ENCODE measurements around the gene CTTNBP2. TPM values are rescaled to one million over a fixed set of nuclear protein-coding genes. Genes with fewer than 3 reads are reported as not detected.

CTTNBP2 gene
- total RNA-seq, 6 experiments from 2014 or later, result not detected

GRCh38 chr7:117841611-117842010, 31.6 kb downstream of the CTTNBP2 start:
- no peaks in the 10 kb centered on the region for H3K27me3 Mint-ChIP-seq (ENCODE audit: insufficient read depth)
- no peaks in the 10 kb centered on the region; the same call in 1 of the 2 replicates for H3K36me3 Mint-ChIP-seq (ENCODE audit: low read depth)

GRCh38 chr7:117841011-117841410, 32.2 kb downstream of the CTTNBP2 start:
- H3K4me3 Mint-ChIP-seq, result no peak overlapping the region
- H3K4me1 Mint-ChIP-seq (ENCODE audit: low read depth), result no peaks in the 10 kb centered on the region
- TF ChIP-seq CTCF (IDR thresholded peaks at IDR 0.05), result no peak
- DNase-seq, result no peak
- no peak overlapping the region for H3K27ac Mint-ChIP-seq
- H3K27me3 Mint-ChIP-seq (ENCODE audit: insufficient read depth), result no peaks in the 10 kb centered on the region
- H3K36me3 Mint-ChIP-seq (ENCODE audit: low read depth), result no peaks in the 10 kb centered on the region; the same call in 1 of the 2 replicates
- H3K9me3 Mint-ChIP-seq, result peaks cover 49% of the 10 kb centered on the region

More at GRCh38 chr7:117841611-117842010, 31.6 kb downstream of the CTTNBP2 start:
- TF ChIP-seq CTCF (IDR thresholded peaks at IDR 0.05), result no peak
- Mint-ChIP-seq H3K4me3 (no peak overlapping the region), H3K27ac (no peak overlapping the region), H3K9me3 (peaks cover 43% of the 10 kb centered on the region), H3K4me1 (ENCODE audit: low read depth) (no peaks in the 10 kb centered on the region)
- DNase-seq, result no peak

- peaks cover 43% of the 10 kb centered on the region for H3K9me3 Mint-ChIP-seq
- H3K4me3 Mint-ChIP-seq, result no peak overlapping the region
- no peak for DNase-seq
- TF ChIP-seq CTCF (IDR thresholded peaks at IDR 0.05), result no peak
- H3K36me3 Mint-ChIP-seq (ENCODE audit: low read depth), result no peaks in the 10 kb centered on the region; the same call in 1 of the 2 replicates
- H3K27ac Mint-ChIP-seq, result no peak overlapping the region
- H3K27me3 Mint-ChIP-seq (ENCODE audit: insufficient read depth), result no peaks in the 10 kb centered on the region
- H3K4me1 Mint-ChIP-seq (ENCODE audit: low read depth), result no peaks in the 10 kb centered on the region
Measured at GRCh38 chr7:117839507-117839906, 33.7 kb downstream of the CTTNBP2 start.

GRCh38 chr7:117837841-117838240, 35.4 kb downstream of the CTTNBP2 start:
- Mint-ChIP-seq H3K27ac (no peak overlapping the region), H3K9me3 (peaks cover 35% of the 10 kb centered on the region), H3K36me3 (ENCODE audit: low read depth) (no peaks in the 10 kb centered on the region; the same call in 1 of the 2 replicates), H3K27me3 (ENCODE audit: insufficient read depth) (no peaks in the 10 kb centered on the region), H3K4me3 (no peak overlapping the region), H3K4me1 (ENCODE audit: low read depth) (no peaks in the 10 kb centered on the region)
- no peak for DNase-seq
- no peak for TF ChIP-seq CTCF (IDR thresholded peaks at IDR 0.05)

- Mint-ChIP-seq H3K9me3 (peaks cover 35% of the 10 kb centered on the region), H3K27ac (no peak overlapping the region), H3K4me3 (no peak overlapping the region), H3K36me3 (ENCODE audit: low read depth) (no peaks in the 10 kb centered on the region; the same call in 1 of the 2 replicates), H3K4me1 (ENCODE audit: low read depth) (no peaks in the 10 kb centered on the region), H3K27me3 (ENCODE audit: insufficient read depth) (no peaks in the 10 kb centered on the region; the same call in 1 of the 2 replicates)
- no peak for DNase-seq
- no peak for TF ChIP-seq CTCF (IDR thresholded peaks at IDR 0.05)
Measured at GRCh38 chr7:117835016-117835664, 38.1 kb downstream of the CTTNBP2 start.
